ENCODE results near the gene COQ10A. TPM values are rescaled to one million over a fixed set of nuclear protein-coding genes. Genes with fewer than 3 reads are reported as not detected.

The COQ10A gene
- total RNA-seq, 4 donors from 2014 or later: 9.0 to 18.1 (median 13.5) TPM

DNA sequence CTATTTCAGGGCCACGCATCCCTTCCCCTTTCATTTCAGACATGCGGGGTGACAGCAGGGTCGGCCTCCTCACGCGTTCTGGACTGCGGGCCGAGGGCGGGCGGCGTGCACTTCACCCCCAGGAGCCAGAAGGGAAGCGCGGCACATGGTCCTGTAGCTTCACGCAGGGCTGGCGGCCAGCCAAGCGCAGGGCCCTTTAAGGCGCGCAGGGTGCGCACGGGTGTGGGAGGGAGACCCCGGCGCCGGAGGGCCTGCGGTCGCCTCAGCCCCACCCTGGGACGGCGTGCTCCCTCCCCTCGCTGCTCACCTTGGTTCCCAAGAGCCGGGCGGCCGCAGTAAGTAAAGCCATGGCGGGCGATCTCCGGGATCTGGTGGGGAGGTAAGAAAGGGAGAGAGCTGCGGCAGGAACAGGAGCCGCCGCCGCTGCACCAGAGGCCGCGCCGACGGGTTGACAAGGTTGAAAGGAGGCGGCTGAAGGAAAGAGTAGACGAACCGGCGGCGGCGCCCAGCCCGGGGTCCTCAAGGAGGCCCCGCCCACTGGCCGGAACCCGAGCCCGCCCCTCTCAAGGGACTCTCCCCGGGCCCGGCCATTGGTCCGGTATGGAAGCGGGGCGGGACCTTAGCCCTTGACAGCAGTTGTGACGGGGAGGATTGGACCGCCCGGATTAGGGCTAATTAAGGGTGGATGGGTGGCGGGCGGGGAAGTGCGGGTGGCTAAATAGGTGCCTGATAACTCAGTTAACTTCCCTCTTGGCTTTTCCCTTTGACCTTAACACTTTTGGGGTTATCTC lies 33.3 kb downstream of the COQ10A start, which contains the start of gene CS:
Gene CS, minus strand, starts transcription at position 478 of the 791 bp plus-strand sequence. Its CDS starts 129 bp downstream, at position 349.
- TF ChIP-seq, protein P1, sequence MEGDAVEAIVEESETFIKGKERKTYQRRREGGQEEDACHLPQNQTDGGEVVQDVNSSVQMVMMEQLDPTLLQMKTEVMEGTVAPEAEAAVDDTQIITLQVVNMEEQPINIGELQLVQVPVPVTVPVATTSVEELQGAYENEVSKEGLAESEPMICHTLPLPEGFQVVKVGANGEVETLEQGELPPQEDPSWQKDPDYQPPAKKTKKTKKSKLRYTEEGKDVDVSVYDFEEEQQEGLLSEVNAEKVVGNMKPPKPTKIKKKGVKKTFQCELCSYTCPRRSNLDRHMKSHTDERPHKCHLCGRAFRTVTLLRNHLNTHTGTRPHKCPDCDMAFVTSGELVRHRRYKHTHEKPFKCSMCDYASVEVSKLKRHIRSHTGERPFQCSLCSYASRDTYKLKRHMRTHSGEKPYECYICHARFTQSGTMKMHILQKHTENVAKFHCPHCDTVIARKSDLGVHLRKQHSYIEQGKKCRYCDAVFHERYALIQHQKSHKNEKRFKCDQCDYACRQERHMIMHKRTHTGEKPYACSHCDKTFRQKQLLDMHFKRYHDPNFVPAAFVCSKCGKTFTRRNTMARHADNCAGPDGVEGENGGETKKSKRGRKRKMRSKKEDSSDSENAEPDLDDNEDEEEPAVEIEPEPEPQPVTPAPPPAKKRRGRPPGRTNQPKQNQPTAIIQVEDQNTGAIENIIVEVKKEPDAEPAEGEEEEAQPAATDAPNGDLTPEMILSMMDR (IDR thresholded peaks at IDR 0.05): no peak
- ATAC-seq (ENCODE audit: low FRiP score) (peak; percentile 99), DNase-seq (ENCODE audit: low spot score) (peak; percentile 95)

DNA sequence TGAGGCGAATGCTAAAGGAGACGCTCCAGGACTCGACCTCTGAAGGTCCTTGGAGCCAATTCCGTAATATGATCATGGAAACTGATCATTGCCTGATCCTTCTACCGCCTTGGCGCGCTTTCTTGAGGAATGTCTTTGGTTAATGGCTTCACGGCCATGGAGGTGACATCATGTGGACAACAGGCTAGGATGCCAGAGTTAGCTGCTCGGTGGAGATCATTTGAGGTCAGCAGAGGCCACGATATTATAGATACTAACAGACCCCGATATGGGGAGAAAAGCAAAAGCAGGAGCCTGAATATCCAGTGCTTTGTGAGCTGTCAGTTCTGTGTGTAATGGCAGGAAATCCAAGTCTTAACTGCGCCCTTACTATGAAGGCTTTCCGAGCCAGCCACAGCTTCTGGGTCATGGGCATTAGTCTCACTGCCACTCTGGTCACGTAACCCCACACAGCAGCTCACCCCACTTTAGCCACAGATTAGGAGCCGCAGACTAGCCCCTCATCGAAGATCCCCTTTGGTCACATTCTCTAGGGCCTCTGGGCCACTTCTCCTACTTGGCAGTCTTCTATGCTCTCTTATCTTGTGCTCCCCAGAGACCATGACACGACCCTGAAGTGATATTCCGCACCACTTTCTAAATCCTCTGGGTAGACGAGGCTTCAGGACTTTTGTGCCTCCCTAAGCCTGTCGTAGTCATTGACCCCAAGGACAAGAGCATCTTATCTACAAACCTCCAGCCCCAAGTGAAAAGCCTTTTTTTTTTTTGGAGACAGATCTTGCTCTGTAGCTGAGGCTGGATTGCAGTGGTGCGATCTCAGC lies 34.1 kb downstream of the COQ10A start:
- peak; percentile 42 for DNase-seq (ENCODE audit: low spot score)
- ATAC-seq (ENCODE audit: low FRiP score): peak; percentile 39
- TF ChIP-seq, protein P1 (IDR thresholded peaks at IDR 0.05): no peak

- DNase-seq (ENCODE audit: low spot score): no peak
- ATAC-seq (ENCODE audit: low FRiP score): no peak
- TF ChIP-seq, protein P1 (IDR thresholded peaks at IDR 0.05): no peak
Measured at GRCh38 chr12:56304276-56304675, 37.5 kb downstream of the COQ10A start.

- TF ChIP-seq, protein P1 (IDR thresholded peaks at IDR 0.05): no peak
- no peak for DNase-seq (ENCODE audit: low spot score)
- no peak for ATAC-seq (ENCODE audit: low FRiP score)
Measured at GRCh38 chr12:56304872-56305590, 38.3 kb downstream of the COQ10A start.

GRCh38 chr12:56307221-56307965 lies 40.7 kb downstream of the COQ10A start:
- no peak for ATAC-seq (ENCODE audit: low FRiP score)
- TF ChIP-seq, protein P1 (IDR thresholded peaks at IDR 0.05): no peak
- no peak for DNase-seq (ENCODE audit: low spot score)

DNA sequence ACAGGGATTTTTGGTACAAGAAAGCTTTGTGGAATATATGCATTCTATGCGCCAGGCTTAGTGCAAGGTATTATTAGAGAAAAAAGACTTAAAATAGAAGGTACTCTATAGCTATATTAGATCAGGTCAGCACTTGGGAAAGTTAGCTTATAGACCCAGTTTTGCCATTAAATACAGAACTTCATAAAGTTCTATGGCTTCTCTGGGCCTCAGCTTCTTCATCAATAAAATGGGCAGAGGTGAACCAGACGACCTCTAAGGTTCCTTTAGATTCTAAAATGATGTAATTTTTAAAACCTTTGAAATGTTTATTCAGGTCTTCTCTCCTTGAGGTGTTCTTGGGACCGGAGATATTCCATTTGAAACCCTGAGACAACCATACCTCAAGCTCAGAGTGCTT lies 42.0 kb downstream of the COQ10A start:
- DNase-seq (ENCODE audit: low spot score): no peak
- TF ChIP-seq, protein P1 (IDR thresholded peaks at IDR 0.05): no peak
- no peak for ATAC-seq (ENCODE audit: low FRiP score)

Data from omental fat pad (tissue), 4 donors.